Nephron (organoid): ENCODE measurements around the gene C10orf143.

Experiments
- H3K27ac Mint-ChIP-seq, 3 experiments: 2 replicates each; pipeline ENCODE4 v1.8.0; 2020; ENCODE audit warnings: mixed read lengths in 3 of 3, mild to moderate bottlenecking in 2 of 3, moderate library complexity in 1 of 3
- H3K27me3 Mint-ChIP-seq: 2 replicates; pipeline ENCODE4 v1.8.0; 2021; ENCODE audit warnings: low read depth, mild to moderate bottlenecking, moderate library complexity, mixed read lengths
- H3K36me3 Mint-ChIP-seq: 2 replicates; pipeline ENCODE4 v1.8.0; 2020; ENCODE audit warnings: low read depth, mixed read lengths
- H3K4me1 Mint-ChIP-seq: 2 replicates; pipeline ENCODE4 v1.8.0; 2020; ENCODE audit warnings: mixed read lengths
- H3K4me3 Mint-ChIP-seq, 3 experiments: 2 replicates each; pipeline ENCODE4 v1.8.0; 2020; ENCODE audit warnings: mild to moderate bottlenecking in 3 of 3, mixed read lengths in 3 of 3, moderate library complexity in 2 of 3
- H3K9me3 Mint-ChIP-seq: 2 replicates; pipeline ENCODE4 v1.8.0; 2020; ENCODE audit warnings: mixed read lengths
- TF ChIP-seq, protein P1 (sequence below), 3 experiments: fragments of 200-600 bp; sonication (generic); IDR thresholded peaks; one replicate each; pipeline ENCODE4 v1.5.0; 2021; ENCODE audit warnings: antibody characterized with exemption in 3 of 3; ENCODE audit not compliant: unreplicated experiment in 3 of 3

C10orf143 gene

DNA sequence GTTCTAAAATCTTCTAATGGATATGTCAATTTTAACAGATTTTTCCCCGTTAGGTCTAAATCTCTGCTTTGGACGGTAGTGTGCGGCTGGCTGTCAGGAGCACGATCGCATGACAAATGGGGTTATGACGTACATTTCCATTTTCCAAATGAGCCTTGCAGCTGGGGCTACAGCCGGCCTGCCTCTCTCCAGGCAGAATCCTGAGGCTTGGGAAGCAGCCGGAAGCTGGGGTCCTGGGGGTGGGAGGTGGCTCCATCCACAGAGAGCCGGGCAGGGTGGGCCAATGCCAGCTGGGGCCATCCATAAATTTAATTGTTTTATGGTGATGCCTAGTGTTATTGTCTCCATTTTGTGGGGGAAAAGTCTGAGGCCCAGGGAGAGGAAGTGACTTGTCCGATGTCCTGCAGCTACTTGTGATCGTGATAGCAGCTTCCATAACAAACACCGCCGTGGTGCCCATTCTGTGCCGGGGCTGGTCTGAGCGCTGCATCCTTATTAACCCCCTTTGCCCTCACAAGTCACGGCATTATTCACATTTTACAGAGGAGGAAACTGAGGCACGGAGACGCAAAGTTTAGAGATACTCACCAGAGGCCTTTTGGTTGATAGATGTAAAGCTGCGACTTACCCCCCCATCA lies 93.5 kb downstream of the C10orf143 start:
- no peak overlapping the region for H3K27ac Mint-ChIP-seq
- no peak overlapping the region for H3K4me3 Mint-ChIP-seq
- peaks cover 51% of the 10 kb centered on the region for H3K27me3 Mint-ChIP-seq
- H3K9me3 Mint-ChIP-seq, result no peaks in the 10 kb centered on the region
- peaks cover 41% of the 10 kb centered on the region for H3K4me1 Mint-ChIP-seq
- TF ChIP-seq, protein P1, sequence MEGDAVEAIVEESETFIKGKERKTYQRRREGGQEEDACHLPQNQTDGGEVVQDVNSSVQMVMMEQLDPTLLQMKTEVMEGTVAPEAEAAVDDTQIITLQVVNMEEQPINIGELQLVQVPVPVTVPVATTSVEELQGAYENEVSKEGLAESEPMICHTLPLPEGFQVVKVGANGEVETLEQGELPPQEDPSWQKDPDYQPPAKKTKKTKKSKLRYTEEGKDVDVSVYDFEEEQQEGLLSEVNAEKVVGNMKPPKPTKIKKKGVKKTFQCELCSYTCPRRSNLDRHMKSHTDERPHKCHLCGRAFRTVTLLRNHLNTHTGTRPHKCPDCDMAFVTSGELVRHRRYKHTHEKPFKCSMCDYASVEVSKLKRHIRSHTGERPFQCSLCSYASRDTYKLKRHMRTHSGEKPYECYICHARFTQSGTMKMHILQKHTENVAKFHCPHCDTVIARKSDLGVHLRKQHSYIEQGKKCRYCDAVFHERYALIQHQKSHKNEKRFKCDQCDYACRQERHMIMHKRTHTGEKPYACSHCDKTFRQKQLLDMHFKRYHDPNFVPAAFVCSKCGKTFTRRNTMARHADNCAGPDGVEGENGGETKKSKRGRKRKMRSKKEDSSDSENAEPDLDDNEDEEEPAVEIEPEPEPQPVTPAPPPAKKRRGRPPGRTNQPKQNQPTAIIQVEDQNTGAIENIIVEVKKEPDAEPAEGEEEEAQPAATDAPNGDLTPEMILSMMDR (IDR thresholded peaks at IDR 0.05; ENCODE audit: unreplicated experiment in 3 of 3), result no peak
- no peaks in the 10 kb centered on the region for H3K36me3 Mint-ChIP-seq

DNA sequence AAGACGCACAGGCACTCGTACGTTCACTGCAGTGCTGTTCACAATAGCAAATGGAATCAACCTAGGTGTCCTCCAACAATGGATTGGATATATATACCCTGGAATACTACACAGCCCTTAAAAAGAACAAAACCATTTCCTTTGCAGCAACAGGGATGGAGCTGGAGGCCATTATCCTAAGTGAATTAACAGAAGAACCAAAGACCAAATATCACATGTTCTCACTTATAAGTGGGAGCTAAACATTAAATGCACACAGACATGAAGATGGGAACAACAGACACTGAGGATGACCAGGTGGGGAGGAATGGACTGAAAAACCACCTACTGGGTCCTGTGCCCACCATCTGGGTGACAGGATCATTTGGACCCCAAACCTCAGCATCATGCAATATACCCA lies 94.5 kb downstream of the C10orf143 start:
- no peaks in the 10 kb centered on the region for H3K36me3 Mint-ChIP-seq
- TF ChIP-seq, protein P1 (IDR thresholded peaks at IDR 0.05; ENCODE audit: unreplicated experiment in 3 of 3), result no peak
- peaks cover 37% of the 10 kb centered on the region for H3K4me1 Mint-ChIP-seq
- peaks cover 55% of the 10 kb centered on the region for H3K27me3 Mint-ChIP-seq
- no peak overlapping the region for H3K4me3 Mint-ChIP-seq
- no peaks in the 10 kb centered on the region for H3K9me3 Mint-ChIP-seq
- H3K27ac Mint-ChIP-seq, result no peak overlapping the region

DNA sequence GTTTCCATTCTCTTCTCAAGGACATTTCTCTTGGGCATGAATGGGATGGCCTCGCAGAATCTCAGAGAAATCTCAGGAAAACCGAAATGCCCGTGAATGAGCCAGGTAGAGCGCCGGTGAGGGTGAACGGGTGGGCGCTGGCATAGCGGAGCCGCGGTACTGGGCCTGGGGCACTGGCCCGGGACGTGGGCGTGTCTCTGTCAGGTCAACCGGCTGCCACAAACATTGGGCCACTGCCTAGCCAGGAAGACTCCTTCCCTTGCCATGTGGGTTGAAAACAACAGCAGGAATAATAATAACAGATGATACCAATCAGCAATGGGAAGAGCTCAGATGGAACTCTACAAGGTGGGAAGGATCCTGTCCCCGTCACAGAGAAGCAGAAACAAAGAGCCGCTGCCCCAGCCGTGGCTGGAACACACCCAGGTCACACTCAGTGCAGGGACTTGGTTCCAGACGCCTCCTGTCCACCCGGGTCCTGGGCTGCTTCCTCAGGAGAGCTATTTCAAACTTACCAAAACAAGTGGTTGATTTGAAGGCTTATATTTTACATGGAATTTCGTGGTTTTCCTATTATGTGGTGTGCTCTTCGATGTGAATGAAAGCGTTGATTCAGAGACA lies 95.4 kb downstream of the C10orf143 start:
- Mint-ChIP-seq H3K27me3 (peaks cover 53% of the 10 kb centered on the region), H3K27ac (peak overlapping the region in 1 of 3 experiments; percentile 37), H3K36me3 (no peaks in the 10 kb centered on the region), H3K4me3 (no peak overlapping the region), H3K4me1 (peaks cover 32% of the 10 kb centered on the region), H3K9me3 (no peaks in the 10 kb centered on the region)
- TF ChIP-seq, protein P1 (IDR thresholded peaks at IDR 0.05; ENCODE audit: unreplicated experiment in 3 of 3), result no peak

DNA sequence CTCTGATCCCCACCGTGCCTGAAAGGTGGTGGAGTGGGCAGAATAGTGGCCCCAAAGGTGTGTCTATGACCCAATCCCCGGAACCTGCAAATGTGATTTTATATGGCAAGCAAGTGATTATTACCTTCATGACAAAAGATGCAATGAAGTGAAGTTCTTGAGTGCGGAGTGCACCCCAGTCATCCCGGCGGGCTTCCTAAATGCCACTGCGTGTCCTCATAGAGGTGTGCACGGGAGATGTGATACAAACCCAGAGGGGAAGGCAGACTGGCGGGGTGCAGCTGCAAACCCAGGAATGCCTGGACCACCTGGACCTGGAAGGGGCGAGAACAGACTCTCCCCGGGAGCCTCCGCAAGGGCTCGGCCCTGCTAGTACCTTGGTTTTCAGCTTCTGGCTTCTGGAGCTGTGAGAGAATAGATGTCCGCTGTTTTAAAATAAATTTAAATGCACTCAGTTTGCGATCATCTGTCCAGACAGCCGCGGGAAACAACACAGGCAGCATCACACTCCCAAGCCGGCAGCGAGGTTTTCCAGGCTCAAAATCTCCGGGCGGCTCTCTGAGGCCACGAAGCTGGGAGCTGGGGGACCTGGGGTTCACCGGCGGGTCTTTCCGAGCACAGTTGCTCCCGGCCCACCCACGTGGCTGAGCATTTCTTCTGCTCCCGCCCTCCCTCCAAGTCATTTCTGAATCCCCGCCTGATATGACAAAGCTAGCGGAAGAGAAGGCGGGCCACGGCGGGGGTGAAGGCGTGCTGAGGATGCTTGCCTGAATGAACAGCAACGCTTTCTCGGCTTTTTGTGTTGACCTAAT lies 96.2 kb downstream of the C10orf143 start:
- TF ChIP-seq, protein P1 (IDR thresholded peaks at IDR 0.05; ENCODE audit: unreplicated experiment in 3 of 3), result no peak
- H3K9me3 Mint-ChIP-seq, result no peaks in the 10 kb centered on the region
- no peaks in the 10 kb centered on the region for H3K36me3 Mint-ChIP-seq
- H3K27me3 Mint-ChIP-seq, result peaks cover 54% of the 10 kb centered on the region
- peak overlapping the region in 1 of 3 experiments; percentile 28 for H3K4me3 Mint-ChIP-seq
- H3K4me1 Mint-ChIP-seq, result peaks cover 32% of the 10 kb centered on the region
- peak overlapping the region in 1 of 3 experiments; percentile 37 for H3K27ac Mint-ChIP-seq
